H9 (cell line): Measurements from ENCODE around the gene CAMKK1. TPM values are rescaled to one million over a fixed set of nuclear protein-coding genes. Genes with fewer than 3 reads are reported as not detected.

Experiments
- DNase-seq: peaks from one replicate; pipeline ENCODE4 v3.0.0-alpha.2; 2017
- H2AFZ ChIP-seq: one replicate; pipeline ENCODE4 v1.6.1; 2013; ENCODE audit warnings: mild to moderate bottlenecking, low read length, control low read depth, moderate library complexity
- H2AK5ac ChIP-seq: 2 replicates; pipeline ENCODE4 v1.6.1; 2013; ENCODE audit warnings: low read length, control low read depth, mixed read lengths; ENCODE audit not compliant: insufficient read length
- H2BK120ac ChIP-seq: one replicate; pipeline ENCODE4 v1.6.1; 2013; ENCODE audit warnings: low read depth, mild to moderate bottlenecking, low read length, control low read depth, inconsistent platforms; ENCODE audit not compliant: poor library complexity, severe bottlenecking
- H2BK12ac ChIP-seq: 2 replicates; pipeline ENCODE4 v1.6.1; 2013; ENCODE audit warnings: low read length, control low read depth, mixed read lengths, low read depth; ENCODE audit not compliant: insufficient read length
- H2BK15ac ChIP-seq: 2 replicates; pipeline ENCODE4 v1.6.1; 2013; ENCODE audit warnings: low read depth, low read length, control low read depth
- H2BK20ac ChIP-seq: one replicate; pipeline ENCODE4 v1.6.1; 2013; ENCODE audit warnings: low read depth, mild to moderate bottlenecking, low read length, control low read depth, inconsistent platforms; ENCODE audit not compliant: poor library complexity, severe bottlenecking
- H2BK5ac ChIP-seq: 2 replicates; pipeline ENCODE4 v1.6.1; 2013; ENCODE audit warnings: low read length, control low read depth, mixed read lengths; ENCODE audit not compliant: insufficient read length
- H3K14ac ChIP-seq: 2 replicates; pipeline ENCODE4 v1.6.1; 2013; ENCODE audit warnings: low read length, control low read depth; ENCODE audit not compliant: insufficient read depth
- H3K18ac ChIP-seq: 2 replicates; pipeline ENCODE4 v1.6.1; 2013; ENCODE audit warnings: low read depth, mild to moderate bottlenecking, mixed read lengths, low read length, control low read depth; ENCODE audit not compliant: insufficient read length
- H3K23ac ChIP-seq: 2 replicates; pipeline ENCODE4 v1.6.1; 2013; ENCODE audit warnings: low read length, control low read depth, mixed read lengths, low read depth; ENCODE audit not compliant: insufficient read length
- H3K23me2 ChIP-seq: 2 replicates; pipeline ENCODE4 v1.6.1; 2013; ENCODE audit warnings: low read depth, mild to moderate bottlenecking, mixed read lengths, low read length, control low read depth; ENCODE audit not compliant: insufficient read length, poor library complexity, severe bottlenecking
- H3K27ac ChIP-seq: 2 replicates; pipeline ENCODE4 v1.5.1; 2013; ENCODE audit warnings: low read length, control low read depth, mixed read lengths, low read depth; ENCODE audit not compliant: insufficient read length
- H3K27me3 ChIP-seq: 2 replicates; pipeline ENCODE4 v1.6.1; 2013; ENCODE audit warnings: low read length, control low read depth, inconsistent platforms; ENCODE audit not compliant: insufficient read depth
- H3K4ac ChIP-seq: 2 replicates; pipeline ENCODE4 v1.6.1; 2013; ENCODE audit warnings: low read depth, mild to moderate bottlenecking, control low read depth, inconsistent platforms, low read length, moderate library complexity
- H3K4me1 ChIP-seq: 2 replicates; pipeline ENCODE4 v1.6.1; 2013; ENCODE audit warnings: low read length, control low read depth, inconsistent platforms; ENCODE audit not compliant: insufficient read depth
- H3K4me2 ChIP-seq: 2 replicates; pipeline ENCODE4 v1.6.1; 2013; ENCODE audit warnings: low read length, control low read depth, mixed read lengths; ENCODE audit not compliant: insufficient read length, insufficient read depth
- H3K56ac ChIP-seq: 2 replicates; pipeline ENCODE4 v1.6.1; 2013; ENCODE audit warnings: low read depth, mild to moderate bottlenecking, mixed read lengths, low read length, control low read depth; ENCODE audit not compliant: insufficient read length
- H3K79me1 ChIP-seq: 2 replicates; pipeline ENCODE4 v1.6.1; 2013; ENCODE audit warnings: low read depth, mild to moderate bottlenecking, moderate library complexity, low read length, control low read depth, inconsistent platforms; ENCODE audit not compliant: insufficient read depth, poor library complexity, severe bottlenecking
- H3K79me2 ChIP-seq: 2 replicates; pipeline ENCODE4 v1.6.1; 2013; ENCODE audit warnings: low read length, control low read depth, inconsistent platforms; ENCODE audit not compliant: insufficient read depth
- H3K9ac ChIP-seq: 2 replicates; pipeline ENCODE4 v1.6.1; 2013; ENCODE audit warnings: low read length, control low read depth, mixed read lengths; ENCODE audit not compliant: insufficient read length; ENCODE audit errors: extremely low read depth
- H3K9me3 ChIP-seq: one replicate; pipeline ENCODE4 v1.6.1; 2013; ENCODE audit warnings: low read depth, low read length, inconsistent platforms; ENCODE audit not compliant: control insufficient read depth
- H3T11ph ChIP-seq: one replicate; pipeline ENCODE4 v1.6.1; 2013; ENCODE audit warnings: mild to moderate bottlenecking, low read length, control low read depth, inconsistent platforms
- H4K20me1 ChIP-seq: one replicate; pipeline ENCODE4 v1.6.1; 2013; ENCODE audit not compliant: control insufficient read depth, insufficient read length, insufficient read depth
- H4K5ac ChIP-seq: 2 replicates; pipeline ENCODE4 v1.6.1; 2013; ENCODE audit warnings: low read depth, mild to moderate bottlenecking, mixed read lengths, low read length, control low read depth; ENCODE audit not compliant: insufficient read length
- H4K8ac ChIP-seq: replicated peaks from 2 replicates; pipeline ENCODE4 v1.6.1; 2013; ENCODE audit warnings: low read length, control low read depth, mixed read lengths, low read depth; ENCODE audit not compliant: insufficient read length
- H4K91ac ChIP-seq: 2 replicates; pipeline ENCODE4 v1.6.1; 2013; ENCODE audit warnings: low read depth, mild to moderate bottlenecking, moderate library complexity, mixed read lengths, low read length, control low read depth; ENCODE audit not compliant: insufficient read length
- H3K27ac Mint-ChIP-seq, 3 experiments: 2 replicates in 2 of 3; 3 replicates in 1 of 3; pipeline ENCODE4 v1.8.0; 2020 to 2021; ENCODE audit warnings: mixed read lengths in 3 of 3, mild to moderate bottlenecking in 1 of 3, moderate library complexity in 1 of 3
- H3K27me3 Mint-ChIP-seq: 2 replicates; pipeline ENCODE4 v1.8.0; 2021; ENCODE audit warnings: low read depth, mild to moderate bottlenecking, moderate library complexity, mixed read lengths
- H3K36me3 Mint-ChIP-seq, 3 experiments: 2 replicates in 2 of 3; 3 replicates in 1 of 3; pipeline ENCODE4 v1.8.0; 2020 to 2021; ENCODE audit warnings: low read depth in 3 of 3, mixed read lengths in 3 of 3; ENCODE audit not compliant: insufficient read depth in 1 of 3
- H3K4me1 Mint-ChIP-seq, 2 experiments: 2 replicates each; pipeline ENCODE4 v1.8.0; 2020; ENCODE audit warnings: mixed read lengths in 2 of 2
- H3K4me3 Mint-ChIP-seq, 2 experiments: 2 replicates in 1 of 2; 3 replicates in 1 of 2; pipeline ENCODE4 v1.8.0; 2020 to 2021; ENCODE audit warnings: mild to moderate bottlenecking in 2 of 2, mixed read lengths in 2 of 2, moderate library complexity in 1 of 2
- H3K9me3 Mint-ChIP-seq, 2 experiments: 2 replicates in 1 of 2; 3 replicates in 1 of 2; pipeline ENCODE4 v1.8.0; 2020; ENCODE audit warnings: mild to moderate bottlenecking in 2 of 2, mixed read lengths in 2 of 2, moderate library complexity in 1 of 2
- WGBS: extraction: QIAGEN DNeasy Blood & Tissue Kit; methylation state at CpG from one replicate; pipeline ENCODE4 v1.1.7; 2013; ENCODE audit warnings: missing lambda C conversion rate, low lambda C conversion rate, mixed read lengths; ENCODE audit not compliant: insufficient read length; ENCODE audit errors: extremely low coverage; 5-methylcytosine and 5-hydroxymethylcytosine counted together
- total RNA-seq: library from RNA; stranded (reverse); gene quantifications from 2 replicates; pipeline ENCODE4 v1.2.1, GENCODE V29; 2021
- TF ChIP-seq, protein P1 (sequence below): fragments of 200-600 bp; sonication (generic); conservative IDR thresholded peaks from 3 replicates; pipeline ENCODE4 v1.8.0; 2021; ENCODE audit warnings: antibody characterized with exemption, mild to moderate bottlenecking

Gene CAMKK1
- total RNA-seq, 1 experiment from 2014 or later = 6.7 TPM

GRCh38 chr17:3861761-3862681 is 30.8 kb downstream of the CAMKK1 start:
- Histone ChIP-seq H2BK15ac (no peak overlapping the region), H3K9ac (no peak overlapping the region)

More at GRCh38 chr17:3861761-3862681, 30.8 kb downstream of the CAMKK1 start:
- Mint-ChIP-seq H3K27me3 (no peaks in the 10 kb centered on the region), H3K27ac (peak overlapping the region in 1 of 3 experiments; percentile 72; a peak in 2 of 7 replicates), H3K36me3 (peaks cover 2 to 9% (median 3%) of the 10 kb centered on the region in 3 experiments; a peak in 3 of 7 replicates), H3K4me1 (no peaks in the 10 kb centered on the region; a peak in 1 of 4 replicates), H3K9me3 (no peaks in the 10 kb centered on the region), H3K4me3 (no peak overlapping the region; a peak in 2 of 5 replicates)
- no peak overlapping the region for H3K56ac ChIP-seq
- H3K27ac ChIP-seq = no peak overlapping the region
- no peak overlapping the region for H4K91ac ChIP-seq
- H3K23ac ChIP-seq = no peak overlapping the region
- no CpG with 5 or more reads among the region's 28 CpGs for WGBS
- no peak overlapping the region for H3K14ac ChIP-seq
- H3K79me2 ChIP-seq = no peaks in the 10 kb centered on the region
- H2BK5ac ChIP-seq = no peak overlapping the region
- H2AFZ ChIP-seq = no peak overlapping the region
- H4K20me1 ChIP-seq = no peaks in the 10 kb centered on the region
- H3K18ac ChIP-seq = no peak overlapping the region
- no peak overlapping the region for H2AK5ac ChIP-seq
- no peak overlapping the region for H4K5ac ChIP-seq
- peaks cover 4% of the 10 kb centered on the region for H3K23me2 ChIP-seq
- H3K9me3 ChIP-seq = no peaks in the 10 kb centered on the region
- no peaks in the 10 kb centered on the region for H3K27me3 ChIP-seq
- no peak overlapping the region for H4K8ac ChIP-seq
- no peak overlapping the region for H3K4me2 ChIP-seq
- H2BK12ac ChIP-seq = no peak overlapping the region
- TF ChIP-seq, protein P1, sequence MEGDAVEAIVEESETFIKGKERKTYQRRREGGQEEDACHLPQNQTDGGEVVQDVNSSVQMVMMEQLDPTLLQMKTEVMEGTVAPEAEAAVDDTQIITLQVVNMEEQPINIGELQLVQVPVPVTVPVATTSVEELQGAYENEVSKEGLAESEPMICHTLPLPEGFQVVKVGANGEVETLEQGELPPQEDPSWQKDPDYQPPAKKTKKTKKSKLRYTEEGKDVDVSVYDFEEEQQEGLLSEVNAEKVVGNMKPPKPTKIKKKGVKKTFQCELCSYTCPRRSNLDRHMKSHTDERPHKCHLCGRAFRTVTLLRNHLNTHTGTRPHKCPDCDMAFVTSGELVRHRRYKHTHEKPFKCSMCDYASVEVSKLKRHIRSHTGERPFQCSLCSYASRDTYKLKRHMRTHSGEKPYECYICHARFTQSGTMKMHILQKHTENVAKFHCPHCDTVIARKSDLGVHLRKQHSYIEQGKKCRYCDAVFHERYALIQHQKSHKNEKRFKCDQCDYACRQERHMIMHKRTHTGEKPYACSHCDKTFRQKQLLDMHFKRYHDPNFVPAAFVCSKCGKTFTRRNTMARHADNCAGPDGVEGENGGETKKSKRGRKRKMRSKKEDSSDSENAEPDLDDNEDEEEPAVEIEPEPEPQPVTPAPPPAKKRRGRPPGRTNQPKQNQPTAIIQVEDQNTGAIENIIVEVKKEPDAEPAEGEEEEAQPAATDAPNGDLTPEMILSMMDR = no peak
- H3K4ac ChIP-seq = no peak overlapping the region
- no peak overlapping the region for H3T11ph ChIP-seq
- H3K4me1 ChIP-seq = no peaks in the 10 kb centered on the region
- no peaks in the 10 kb centered on the region for H3K79me1 ChIP-seq
- DNase-seq = no peak
- no peak overlapping the region for H2BK120ac ChIP-seq
- H2BK20ac ChIP-seq = no peak overlapping the region
